K562 (cell line): ENCODE data around the gene PLEKHA7. TPM values are rescaled to one million over a fixed set of nuclear protein-coding genes. Genes with fewer than 3 reads are reported as not detected.
A peak's percentile ranks its signal among the peaks of the same experiment; 100 is the strongest.

ENCODE experiments used
- PPARD ChIP-seq: fragments of 250-450 bp; sonication (Bioruptor Pico); IDR thresholded peaks from 2 replicates; pipeline ENCODE4 v1.8.0; 2022; ENCODE audit warnings: inconsistent platforms, mild to moderate bottlenecking, moderate library complexity
- RBM25 ChIP-seq: fragments of 200-400 bp; formaldehyde crosslinking; IDR thresholded peaks from 2 replicates; pipeline ENCODE4 v1.6.1; 2018; ENCODE audit warnings: low read length, low read depth, moderate library complexity; ENCODE audit not compliant: severe bottlenecking
- RCOR1 ChIP-seq, 2 experiments: IDR thresholded peaks; 2 replicates each; pipeline ENCODE4 v1.6.1; 2012; ENCODE audit warnings: low read depth in 2 of 2, low read length in 2 of 2, borderline replicate concordance in 1 of 2, improper control_type of control experiment in 1 of 2
- ZFX ChIP-seq: sonication (generic); formaldehyde crosslinking; IDR thresholded peaks from 2 replicates; pipeline ENCODE4 v1.8.0; 2022; ENCODE audit warnings: mild to moderate bottlenecking, missing genetic modification reagents, moderate library complexity
- ZNF561 ChIP-seq: fragments of 450-650 bp; formaldehyde crosslinking; conservative IDR thresholded peaks from 2 replicates; pipeline ENCODE4 v1.4.0; 2020; ENCODE audit warnings: mild to moderate bottlenecking, moderate library complexity
- polyA plus RNA-seq, 8 experiments: library from polyadenylated mRNA; depleted of rRNA in 4 of 8; stranded (reverse) in 5 of 8; unstranded in 3 of 8; fragments of >200 nt; fragmentation: Nextera tagmentation in 2 of 8; fragmentation: Illumina TruSeq in 1 of 8; extraction: Ambion mirVana in 2 of 8; extraction: Trizol in 1 of 8; gene quantifications; 2 replicates each; pipeline versions ENCODE4 v1.2.1 to v1.2.3, GENCODE V29; 2011 to 2014; ENCODE audit warnings: inconsistent platforms in 1 of 8, missing spikeins in 1 of 8
- total RNA-seq, 7 experiments: library from RNA; depleted of rRNA in 6 of 7; stranded (reverse); fragments of >200 nt in 6 of 7; fragmentation: Illumina TruSeq in 2 of 7; extraction: Trizol in 2 of 7; gene quantifications; 2 replicates each; pipeline versions ENCODE4 v1.2.1 to v1.2.3, GENCODE V29; 2011 to 2021; ENCODE audit warnings: low replicate concordance in 1 of 7
- TF ChIP-seq, protein P1 (sequence below): fragments of 250-450 bp; sonication (Bioruptor Pico); IDR thresholded peaks from 2 replicates; pipeline ENCODE4 v1.4.0; 2020
- TF ChIP-seq, protein P2 (sequence below), 2 experiments: fragments of 450-650 bp in 1 of 2; sonication (generic) in 1 of 2; formaldehyde crosslinking in 1 of 2; IDR thresholded peaks in 1 of 2; conservative IDR thresholded peaks in 1 of 2; 2 replicates each; pipeline versions ENCODE4 v1.6.1 to v1.8.1; 2016 to 2023; ENCODE audit warnings: mild to moderate bottlenecking in 2 of 2, moderate library complexity in 2 of 2, inconsistent platforms in 1 of 2, missing genetic modification reagents in 1 of 2
- TF ChIP-seq, protein P3 (sequence below), 2 experiments: fragments of 250-450 bp in 1 of 2; fragments of 450-650 bp in 1 of 2; sonication (Bioruptor Pico) in 1 of 2; IDR thresholded peaks; 2 replicates each; pipeline versions ENCODE4 v1.6.1 to v1.8.0; 2016 to 2021; ENCODE audit warnings: mild to moderate bottlenecking in 2 of 2, moderate library complexity in 2 of 2, missing compliant biosample characterization in 1 of 2, missing genetic modification characterization in 1 of 2
- TF ChIP-seq, protein P4 (sequence below): fragments of 450-650 bp; formaldehyde crosslinking; IDR thresholded peaks from 2 replicates; pipeline ENCODE4 v1.4.0; 2020; ENCODE audit warnings: mild to moderate bottlenecking
- TF ChIP-seq, protein P5 (sequence below): IDR thresholded peaks from 2 replicates; pipeline ENCODE4 v1.6.1; 2011; ENCODE audit not compliant: insufficient read length; ENCODE audit errors: extremely low read depth
- TF ChIP-seq, protein P6 (sequence below): sonication (generic); formaldehyde crosslinking; IDR thresholded peaks from 2 replicates; pipeline ENCODE4 v1.4.0; 2020; ENCODE audit warnings: mild to moderate bottlenecking, missing genetic modification reagents

The PLEKHA7 gene
- total and polyA plus RNA-seq, 9 of the 15 experiments (the other 6 are each of a cell fraction or from before 2014, with no cell fraction given): 0.06 to 0.77 (median 0.20) TPM; not detected in 1

DNA sequence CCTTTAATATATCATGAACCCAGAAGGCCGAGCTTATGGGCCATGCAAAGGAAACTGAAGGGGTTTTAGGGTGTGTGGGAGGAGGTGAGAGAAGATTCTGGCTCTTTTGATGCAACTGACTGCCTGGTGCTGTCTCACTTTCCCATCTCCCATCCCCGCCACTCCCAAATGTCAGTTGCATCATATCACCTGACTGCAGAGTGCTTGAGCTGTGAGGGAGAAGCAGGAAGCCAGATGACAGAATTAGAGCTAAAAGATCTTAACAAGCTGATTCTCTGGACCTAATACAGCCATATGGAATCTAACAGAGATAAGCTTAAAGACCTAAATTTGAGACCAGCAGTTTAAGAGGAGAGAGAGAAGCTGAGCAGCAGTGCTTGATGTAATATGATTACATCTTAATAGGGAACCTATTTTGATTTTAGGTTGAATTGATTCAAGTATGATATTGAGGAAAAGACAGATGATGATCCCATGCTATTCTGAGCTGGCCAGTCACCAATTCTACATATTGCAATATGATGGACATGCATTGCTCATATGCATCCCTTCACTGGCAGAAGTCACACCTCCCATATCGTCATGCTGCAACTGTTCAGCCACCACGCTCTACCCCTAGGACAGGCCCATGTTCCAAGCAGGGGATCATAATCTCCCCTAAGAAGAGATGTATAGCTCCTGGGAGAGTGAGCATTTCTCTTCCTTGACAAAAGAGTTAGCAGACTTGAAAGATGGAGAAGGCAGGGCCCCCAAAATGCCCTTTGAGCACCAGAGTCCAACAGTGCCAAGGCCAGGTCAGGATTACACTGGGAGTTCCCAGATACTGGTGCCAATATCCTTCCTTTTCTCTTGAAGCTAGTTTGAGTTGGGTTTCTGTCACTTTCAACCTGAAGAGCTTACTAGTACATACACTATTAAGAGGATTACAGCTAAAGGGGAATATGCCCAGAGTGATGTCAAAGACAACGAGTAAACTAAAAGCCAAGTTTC is 44.9 kb downstream of the PLEKHA7 start (continued):
- TF ChIP-seq, protein P1, sequence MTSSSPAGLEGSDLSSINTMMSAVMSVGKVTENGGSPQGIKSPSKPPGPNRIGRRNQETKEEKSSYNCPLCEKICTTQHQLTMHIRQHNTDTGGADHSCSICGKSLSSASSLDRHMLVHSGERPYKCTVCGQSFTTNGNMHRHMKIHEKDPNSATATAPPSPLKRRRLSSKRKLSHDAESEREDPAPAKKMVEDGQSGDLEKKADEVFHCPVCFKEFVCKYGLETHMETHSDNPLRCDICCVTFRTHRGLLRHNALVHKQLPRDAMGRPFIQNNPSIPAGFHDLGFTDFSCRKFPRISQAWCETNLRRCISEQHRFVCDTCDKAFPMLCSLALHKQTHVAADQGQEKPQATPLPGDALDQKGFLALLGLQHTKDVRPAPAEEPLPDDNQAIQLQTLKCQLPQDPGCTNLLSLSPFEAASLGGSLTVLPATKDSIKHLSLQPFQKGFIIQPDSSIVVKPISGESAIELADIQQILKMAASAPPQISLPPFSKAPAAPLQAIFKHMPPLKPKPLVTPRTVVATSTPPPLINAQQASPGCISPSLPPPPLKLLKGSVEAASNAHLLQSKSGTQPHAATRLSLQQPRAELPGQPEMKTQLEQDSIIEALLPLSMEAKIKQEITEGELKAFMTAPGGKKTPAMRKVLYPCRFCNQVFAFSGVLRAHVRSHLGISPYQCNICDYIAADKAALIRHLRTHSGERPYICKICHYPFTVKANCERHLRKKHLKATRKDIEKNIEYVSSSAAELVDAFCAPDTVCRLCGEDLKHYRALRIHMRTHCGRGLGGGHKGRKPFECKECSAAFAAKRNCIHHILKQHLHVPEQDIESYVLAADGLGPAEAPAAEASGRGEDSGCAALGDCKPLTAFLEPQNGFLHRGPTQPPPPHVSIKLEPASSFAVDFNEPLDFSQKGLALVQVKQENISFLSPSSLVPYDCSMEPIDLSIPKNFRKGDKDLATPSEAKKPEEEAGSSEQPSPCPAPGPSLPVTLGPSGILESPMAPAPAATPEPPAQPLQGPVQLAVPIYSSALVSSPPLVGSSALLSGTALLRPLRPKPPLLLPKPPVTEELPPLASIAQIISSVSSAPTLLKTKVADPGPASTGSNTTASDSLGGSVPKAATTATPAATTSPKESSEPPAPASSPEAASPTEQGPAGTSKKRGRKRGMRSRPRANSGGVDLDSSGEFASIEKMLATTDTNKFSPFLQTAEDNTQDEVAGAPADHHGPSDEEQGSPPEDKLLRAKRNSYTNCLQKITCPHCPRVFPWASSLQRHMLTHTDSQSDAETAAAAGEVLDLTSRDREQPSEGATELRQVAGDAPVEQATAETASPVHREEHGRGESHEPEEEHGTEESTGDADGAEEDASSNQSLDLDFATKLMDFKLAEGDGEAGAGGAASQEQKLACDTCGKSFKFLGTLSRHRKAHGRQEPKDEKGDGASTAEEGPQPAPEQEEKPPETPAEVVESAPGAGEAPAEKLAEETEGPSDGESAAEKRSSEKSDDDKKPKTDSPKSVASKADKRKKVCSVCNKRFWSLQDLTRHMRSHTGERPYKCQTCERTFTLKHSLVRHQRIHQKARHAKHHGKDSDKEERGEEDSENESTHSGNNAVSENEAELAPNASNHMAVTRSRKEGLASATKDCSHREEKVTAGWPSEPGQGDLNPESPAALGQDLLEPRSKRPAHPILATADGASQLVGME: 0 out of 2 replicates have a peak, but pooled peaks have one; percentile 55
- TF ChIP-seq, protein P2, sequence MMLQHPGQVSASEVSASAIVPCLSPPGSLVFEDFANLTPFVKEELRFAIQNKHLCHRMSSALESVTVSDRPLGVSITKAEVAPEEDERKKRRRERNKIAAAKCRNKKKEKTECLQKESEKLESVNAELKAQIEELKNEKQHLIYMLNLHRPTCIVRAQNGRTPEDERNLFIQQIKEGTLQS (IDR thresholded peaks at IDR 0.05): peak; percentile 68; the same call in 1 of the 2 replicates
- TF ChIP-seq, protein P2 (CRISPR knock-in tag; conservative IDR thresholded peaks at IDR 0.05): no peak
- TF ChIP-seq, protein P3, sequence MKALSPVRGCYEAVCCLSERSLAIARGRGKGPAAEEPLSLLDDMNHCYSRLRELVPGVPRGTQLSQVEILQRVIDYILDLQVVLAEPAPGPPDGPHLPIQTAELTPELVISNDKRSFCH (CRISPR knock-in tag; IDR thresholded peaks at IDR 0.05): no peak
- TF ChIP-seq, protein P3 (tag; IDR thresholded peaks at IDR 0.05): peak; percentile 65; the same call in 1 of the 2 replicates
- TF ChIP-seq, protein P4, sequence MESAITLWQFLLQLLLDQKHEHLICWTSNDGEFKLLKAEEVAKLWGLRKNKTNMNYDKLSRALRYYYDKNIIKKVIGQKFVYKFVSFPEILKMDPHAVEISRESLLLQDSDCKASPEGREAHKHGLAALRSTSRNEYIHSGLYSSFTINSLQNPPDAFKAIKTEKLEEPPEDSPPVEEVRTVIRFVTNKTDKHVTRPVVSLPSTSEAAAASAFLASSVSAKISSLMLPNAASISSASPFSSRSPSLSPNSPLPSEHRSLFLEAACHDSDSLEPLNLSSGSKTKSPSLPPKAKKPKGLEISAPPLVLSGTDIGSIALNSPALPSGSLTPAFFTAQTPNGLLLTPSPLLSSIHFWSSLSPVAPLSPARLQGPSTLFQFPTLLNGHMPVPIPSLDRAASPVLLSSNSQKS (CRISPR knock-in tag): no peak
- TF ChIP-seq, protein P5, sequence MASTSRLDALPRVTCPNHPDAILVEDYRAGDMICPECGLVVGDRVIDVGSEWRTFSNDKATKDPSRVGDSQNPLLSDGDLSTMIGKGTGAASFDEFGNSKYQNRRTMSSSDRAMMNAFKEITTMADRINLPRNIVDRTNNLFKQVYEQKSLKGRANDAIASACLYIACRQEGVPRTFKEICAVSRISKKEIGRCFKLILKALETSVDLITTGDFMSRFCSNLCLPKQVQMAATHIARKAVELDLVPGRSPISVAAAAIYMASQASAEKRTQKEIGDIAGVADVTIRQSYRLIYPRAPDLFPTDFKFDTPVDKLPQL: no peak
- TF ChIP-seq ZFX (CRISPR knock-in tag) (no peak), PPARD (CRISPR knock-in tag) (no peak), RBM25 (no peak), RCOR1 (IDR thresholded peaks at IDR 0.05; ENCODE audit: borderline replicate concordance in 1 of 2, low read depth in 2 of 2, low read length in 2 of 2) (peak in 1 of 2 experiments; percentile 66; a peak in 1 of 4 replicates), ZNF561 (CRISPR knock-in tag) (no peak)
- TF ChIP-seq, protein P6, sequence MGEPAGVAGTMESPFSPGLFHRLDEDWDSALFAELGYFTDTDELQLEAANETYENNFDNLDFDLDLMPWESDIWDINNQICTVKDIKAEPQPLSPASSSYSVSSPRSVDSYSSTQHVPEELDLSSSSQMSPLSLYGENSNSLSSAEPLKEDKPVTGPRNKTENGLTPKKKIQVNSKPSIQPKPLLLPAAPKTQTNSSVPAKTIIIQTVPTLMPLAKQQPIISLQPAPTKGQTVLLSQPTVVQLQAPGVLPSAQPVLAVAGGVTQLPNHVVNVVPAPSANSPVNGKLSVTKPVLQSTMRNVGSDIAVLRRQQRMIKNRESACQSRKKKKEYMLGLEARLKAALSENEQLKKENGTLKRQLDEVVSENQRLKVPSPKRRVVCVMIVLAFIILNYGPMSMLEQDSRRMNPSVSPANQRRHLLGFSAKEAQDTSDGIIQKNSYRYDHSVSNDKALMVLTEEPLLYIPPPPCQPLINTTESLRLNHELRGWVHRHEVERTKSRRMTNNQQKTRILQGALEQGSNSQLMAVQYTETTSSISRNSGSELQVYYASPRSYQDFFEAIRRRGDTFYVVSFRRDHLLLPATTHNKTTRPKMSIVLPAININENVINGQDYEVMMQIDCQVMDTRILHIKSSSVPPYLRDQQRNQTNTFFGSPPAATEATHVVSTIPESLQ (CRISPR knock-in tag): no peak
